GM12872 (cell line): ENCODE measurements around the gene HELZ.

Experiments
- TF ChIP-seq, protein P1 (sequence below): IDR thresholded peaks from 3 replicates; pipeline ENCODE4 v1.5.1; 2011; ENCODE audit warnings: low read depth, mild to moderate bottlenecking, low read length, moderate library complexity; ENCODE audit not compliant: insufficient read depth

Gene HELZ

DNA sequence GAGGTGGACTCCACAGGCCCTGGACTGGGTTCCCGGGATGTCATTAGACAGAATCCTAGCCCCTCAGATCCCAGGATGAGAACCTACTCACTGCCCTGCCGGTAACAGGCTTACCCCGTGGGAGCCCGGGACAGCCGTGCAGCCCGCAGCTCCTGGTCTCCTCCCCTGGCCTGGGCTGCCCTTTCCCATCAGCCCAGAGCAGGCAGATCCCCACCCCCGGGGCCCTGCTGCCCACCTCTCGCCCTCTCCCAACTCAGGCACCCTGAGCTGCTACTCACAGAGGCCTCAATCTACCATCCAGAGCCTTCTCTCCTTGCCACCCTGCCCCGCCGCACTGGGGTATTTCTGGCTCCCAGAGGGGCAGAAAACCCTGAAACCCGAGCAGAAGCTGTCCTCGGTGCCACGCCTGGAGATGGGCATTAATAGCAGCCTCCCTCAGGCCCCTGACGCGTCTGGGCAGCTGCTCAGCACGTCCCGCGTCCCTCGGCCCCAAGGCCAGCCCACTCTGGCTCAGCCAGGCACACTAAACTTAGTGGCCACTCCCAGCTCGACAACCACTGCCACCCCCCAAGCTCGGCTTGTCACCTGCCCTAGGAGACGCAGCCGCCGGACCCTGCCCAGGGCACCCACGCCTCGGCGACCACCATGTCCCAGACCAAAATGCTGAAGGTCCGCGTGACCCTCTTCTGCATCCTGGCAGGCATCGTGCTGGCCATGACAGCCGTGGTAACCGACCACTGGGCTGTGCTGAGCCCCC, 200.8 kb downstream of the HELZ start, which contains the start of gene CACNG1:
CACNG1 (plus strand) TSS at position 539 of the 757 bp plus-strand sequence; CDS start at position 646, 107 bp downstream.
- TF ChIP-seq, protein P1, sequence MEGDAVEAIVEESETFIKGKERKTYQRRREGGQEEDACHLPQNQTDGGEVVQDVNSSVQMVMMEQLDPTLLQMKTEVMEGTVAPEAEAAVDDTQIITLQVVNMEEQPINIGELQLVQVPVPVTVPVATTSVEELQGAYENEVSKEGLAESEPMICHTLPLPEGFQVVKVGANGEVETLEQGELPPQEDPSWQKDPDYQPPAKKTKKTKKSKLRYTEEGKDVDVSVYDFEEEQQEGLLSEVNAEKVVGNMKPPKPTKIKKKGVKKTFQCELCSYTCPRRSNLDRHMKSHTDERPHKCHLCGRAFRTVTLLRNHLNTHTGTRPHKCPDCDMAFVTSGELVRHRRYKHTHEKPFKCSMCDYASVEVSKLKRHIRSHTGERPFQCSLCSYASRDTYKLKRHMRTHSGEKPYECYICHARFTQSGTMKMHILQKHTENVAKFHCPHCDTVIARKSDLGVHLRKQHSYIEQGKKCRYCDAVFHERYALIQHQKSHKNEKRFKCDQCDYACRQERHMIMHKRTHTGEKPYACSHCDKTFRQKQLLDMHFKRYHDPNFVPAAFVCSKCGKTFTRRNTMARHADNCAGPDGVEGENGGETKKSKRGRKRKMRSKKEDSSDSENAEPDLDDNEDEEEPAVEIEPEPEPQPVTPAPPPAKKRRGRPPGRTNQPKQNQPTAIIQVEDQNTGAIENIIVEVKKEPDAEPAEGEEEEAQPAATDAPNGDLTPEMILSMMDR, result no peak

DNA sequence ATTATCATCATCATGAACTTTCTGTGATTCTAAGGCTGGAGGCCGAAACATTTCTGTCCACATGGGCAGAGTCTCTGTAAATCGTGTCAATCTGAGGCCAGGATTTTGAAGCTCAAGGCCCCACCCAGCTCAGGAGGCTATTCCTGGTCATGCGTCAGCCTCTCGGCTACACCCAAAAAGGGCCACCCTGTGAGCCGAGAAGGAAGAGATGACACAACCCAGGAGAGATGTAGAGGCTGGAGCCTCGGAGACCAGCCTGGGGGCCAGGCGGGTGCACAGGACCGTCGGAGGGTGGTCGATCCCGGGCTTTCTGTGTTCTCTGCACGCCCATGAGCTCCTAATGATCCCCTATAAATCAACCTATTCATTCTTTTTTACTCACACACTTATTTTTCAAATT, 201.7 kb downstream of the HELZ start:
- TF ChIP-seq, protein P1, result no peak

DNA sequence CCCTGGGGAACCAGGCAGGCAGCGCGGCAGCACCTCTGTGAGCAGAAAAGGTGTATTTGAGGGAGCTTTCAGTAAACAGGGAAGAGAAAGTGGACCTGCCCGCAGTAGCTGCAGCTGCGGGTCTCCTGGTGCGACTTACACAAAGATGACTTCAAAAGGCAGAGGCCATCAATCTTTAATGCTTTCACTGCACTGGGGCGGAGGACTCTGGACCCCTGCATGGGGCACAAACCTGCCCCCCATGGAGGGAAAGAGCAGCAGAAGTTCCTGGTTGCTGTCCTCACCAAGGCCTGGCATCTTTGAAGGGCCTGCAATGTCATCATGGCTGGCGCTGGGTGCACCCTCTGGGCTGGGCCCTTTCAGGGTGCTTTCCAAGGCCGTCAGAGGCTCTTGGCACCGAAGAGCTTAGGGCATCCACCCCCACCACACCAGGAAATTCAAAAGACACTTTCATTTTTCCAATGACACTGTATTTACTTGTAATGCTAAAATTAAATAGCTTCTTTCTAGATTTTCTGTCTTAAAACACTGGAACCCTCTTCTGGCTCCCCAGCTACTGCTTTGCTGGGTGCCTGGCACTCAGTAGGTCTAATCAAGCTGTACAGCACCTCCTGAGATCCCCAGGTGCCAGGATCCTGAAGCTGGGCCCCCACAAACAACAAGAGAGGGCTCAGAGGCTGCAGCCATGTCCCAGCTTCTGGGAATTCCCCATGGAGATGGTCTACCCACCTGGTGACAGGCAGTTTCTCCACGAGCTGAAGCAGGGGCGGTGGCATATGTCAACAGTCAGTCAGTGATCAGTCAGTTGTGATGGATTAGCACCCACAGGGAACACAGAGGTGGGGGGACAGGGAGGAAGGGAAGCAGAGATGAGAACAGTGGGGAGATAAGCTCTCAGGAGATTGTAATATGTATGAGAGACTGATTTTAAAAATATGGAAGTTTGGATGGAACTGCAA, 202.8 kb downstream of the HELZ start:
- TF ChIP-seq, protein P1, result no peak

DNA sequence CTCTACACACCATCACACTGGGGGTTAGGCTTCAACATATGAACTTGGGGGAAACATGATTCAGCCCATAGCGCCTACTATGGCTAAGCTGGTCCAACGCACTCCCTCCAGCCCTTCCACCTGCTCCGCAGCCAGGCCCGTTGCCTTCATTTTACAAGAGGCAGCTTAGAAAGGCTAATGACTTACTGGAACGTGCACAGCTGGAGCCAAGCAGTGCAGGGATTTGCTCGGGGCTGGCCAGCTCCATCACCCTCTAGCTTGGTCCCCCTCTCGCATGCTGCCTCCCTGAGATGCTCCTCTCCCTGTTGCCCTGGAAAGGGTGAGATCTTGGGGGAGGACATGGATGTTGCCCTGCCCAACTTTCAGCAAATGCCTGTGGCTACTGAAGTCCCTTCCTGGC, 203.5 kb downstream of the HELZ start:
- TF ChIP-seq, protein P1, result no peak

DNA sequence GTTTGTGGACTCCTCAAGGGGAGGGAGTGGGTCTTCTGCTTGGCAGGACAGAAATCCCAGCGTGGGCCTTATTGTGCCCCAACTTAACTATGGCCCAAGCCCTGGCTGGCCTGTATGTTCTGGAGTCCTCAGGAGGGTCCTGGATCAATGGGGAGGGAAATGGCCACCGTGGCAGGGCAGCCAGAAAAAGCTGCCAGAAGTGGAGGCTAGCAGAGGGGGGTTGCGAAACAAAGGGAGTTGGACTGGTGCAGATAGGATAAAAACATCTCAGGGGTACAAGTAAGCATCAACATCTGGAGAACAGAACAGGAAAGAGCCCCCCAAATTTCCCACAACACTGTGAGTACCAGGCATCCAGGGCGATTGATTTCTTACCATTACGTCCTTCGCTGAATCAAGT, 204.3 kb downstream of the HELZ start:
- TF ChIP-seq, protein P1, result no peak

DNA sequence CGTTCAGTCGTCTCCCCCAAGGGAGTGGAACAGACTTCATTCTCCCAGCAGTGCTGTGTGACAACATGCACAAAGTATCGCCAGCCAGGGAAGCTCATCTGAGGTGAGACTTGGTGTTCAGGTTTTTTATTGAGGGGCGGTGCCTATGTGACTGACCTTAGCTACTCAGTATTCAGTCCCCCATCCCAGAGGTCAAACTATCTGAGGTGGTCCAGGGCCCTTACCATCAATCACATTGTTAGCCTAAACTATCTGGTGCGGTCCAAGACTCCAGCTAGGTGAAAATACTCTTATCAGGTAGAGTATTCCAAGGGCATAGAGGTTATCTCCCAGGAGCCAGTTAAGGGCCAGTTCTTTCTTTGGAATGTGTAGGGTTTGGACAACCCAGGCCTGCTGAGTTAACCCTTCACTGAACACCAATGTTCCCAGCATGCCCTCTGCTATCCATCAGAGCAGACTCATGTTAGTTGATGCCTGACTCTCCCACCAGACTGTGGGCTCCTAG, 206.1 kb downstream of the HELZ start:
- TF ChIP-seq, protein P1, result no peak
